ENCODE results near the gene CACNA2D3. TPM values are rescaled to one million over a fixed set of nuclear protein-coding genes. Genes with fewer than 3 reads are reported as not detected.

CACNA2D3 gene
- total RNA-seq, 2 experiments from 2014 or later, result not detected

DNA sequence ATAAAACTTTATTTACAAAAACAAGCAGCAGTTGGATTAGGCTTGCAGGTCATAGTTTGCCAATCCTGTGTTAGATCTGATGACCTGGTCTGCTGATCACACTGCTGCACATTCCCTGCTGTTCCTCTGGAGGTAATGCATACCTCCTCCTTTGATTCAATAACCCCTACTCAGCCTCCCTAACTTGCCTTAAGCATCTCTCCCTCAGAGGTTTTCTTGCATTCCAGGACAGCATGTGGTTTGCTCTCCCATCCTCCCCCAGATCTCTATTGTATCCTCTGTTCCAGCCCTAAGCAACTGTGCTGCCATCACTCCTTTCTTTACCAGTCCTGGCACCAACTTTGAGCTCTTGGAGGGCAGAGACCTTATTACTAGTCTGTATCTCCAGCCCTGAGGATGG lies 63.4 kb downstream of the CACNA2D3 start:
- no TSS peak for BruUV-seq (replicated peaks)
- TF ChIP-seq CTCF (conservative IDR thresholded peaks at IDR 0.05; ENCODE audit: low read length) (no peak), EZH2phosphoT487 (IDR thresholded peaks at IDR 0.05; ENCODE audit: borderline replicate concordance, low read depth, low read length) (no peak)
- no peaks in the 10 kb centered on the region for H3K36me3 ChIP-seq (ENCODE audit: insufficient read depth, low read length)
- no peaks in the 10 kb centered on the region for H3K4me1 ChIP-seq (ENCODE audit: insufficient read depth, low read length, poor library complexity, severe bottlenecking)
- CTCF ChIA-PET (ENCODE audit: unreplicated experiment), result no interaction called here
- no peak overlapping the region for H3K4me2 ChIP-seq (ENCODE audit: low read length)
- no peak overlapping the region for H3K27ac ChIP-seq (ENCODE audit: low read depth, low read length, poor library complexity, severe bottlenecking)
- H3K9me2 ChIP-seq (ENCODE audit: insufficient read depth, low read length), result no peaks in the 10 kb centered on the region
- DNase-seq (ENCODE audit: low spot score), result no peak
- intact Hi-C loops (cut with micrococcal nuclease; ENCODE audit: unreplicated experiment), result no loop called here
- H3K79me2 ChIP-seq (ENCODE audit: insufficient read depth, low read depth, low read length), result no peaks in the 10 kb centered on the region
- no peaks in the 10 kb centered on the region for H3K9me3 ChIP-seq (ENCODE audit: low read length)
- POLR2A ChIA-PET, result no interaction called here
- no peak overlapping the region for H3K4me3 ChIP-seq (ENCODE audit: low read depth, low read length, poor library complexity, severe bottlenecking)
- H2AFZ ChIP-seq (ENCODE audit: low read length), result no peak overlapping the region
- no peaks in the 10 kb centered on the region for H4K20me1 ChIP-seq (ENCODE audit: insufficient read depth, low read length)

GRCh38 chr3:54188176-54188791 lies 65.9 kb downstream of the CACNA2D3 start:
- intact Hi-C loops (cut with micrococcal nuclease; ENCODE audit: unreplicated experiment), result no loop called here
- POLR2A ChIA-PET, result no interaction called here
- H4K20me1 ChIP-seq (ENCODE audit: insufficient read depth, low read length), result no peaks in the 10 kb centered on the region
- no peaks in the 10 kb centered on the region for H3K36me3 ChIP-seq (ENCODE audit: insufficient read depth, low read length)
- H2AFZ ChIP-seq (ENCODE audit: low read length), result no peak overlapping the region
- TF ChIP-seq EZH2phosphoT487 (IDR thresholded peaks at IDR 0.05; ENCODE audit: borderline replicate concordance, low read depth, low read length) (no peak), CTCF (conservative IDR thresholded peaks at IDR 0.05; ENCODE audit: low read length) (no peak)
- H3K27ac ChIP-seq (ENCODE audit: low read depth, low read length, poor library complexity, severe bottlenecking), result no peak overlapping the region
- H3K4me1 ChIP-seq (ENCODE audit: insufficient read depth, low read length, poor library complexity, severe bottlenecking), result no peaks in the 10 kb centered on the region
- H3K4me3 ChIP-seq (ENCODE audit: low read depth, low read length, poor library complexity, severe bottlenecking), result no peak overlapping the region
- BruUV-seq (replicated peaks), result no TSS peak
- peak; percentile 57 for DNase-seq (ENCODE audit: low spot score)
- no peaks in the 10 kb centered on the region for H3K79me2 ChIP-seq (ENCODE audit: insufficient read depth, low read depth, low read length)
- CTCF ChIA-PET (ENCODE audit: unreplicated experiment), result no interaction called here
- H3K4me2 ChIP-seq (ENCODE audit: low read length), result no peak overlapping the region
- no peaks in the 10 kb centered on the region for H3K9me2 ChIP-seq (ENCODE audit: insufficient read depth, low read length)
- no peaks in the 10 kb centered on the region for H3K9me3 ChIP-seq (ENCODE audit: low read length)

DNA sequence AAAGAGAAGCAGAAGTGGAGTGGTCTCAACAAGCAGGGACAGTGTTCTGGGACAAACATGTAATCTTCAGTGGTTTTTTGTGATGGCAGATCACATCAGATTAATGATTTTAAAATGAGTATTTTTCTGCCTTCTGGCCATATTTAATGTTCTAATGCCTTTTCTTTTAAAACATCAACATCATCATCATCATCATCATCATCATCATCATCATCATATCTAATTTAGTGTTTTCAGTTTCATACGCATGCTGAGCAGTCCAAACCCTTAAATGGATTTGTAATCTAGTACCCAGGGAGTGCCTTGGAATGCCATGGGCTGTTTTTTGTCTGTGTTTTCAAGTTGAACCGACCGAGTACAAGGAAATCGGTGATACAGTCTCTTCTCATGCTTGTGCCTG lies 68.9 kb downstream of the CACNA2D3 start:
- ChIA-PET POLR2A (interaction anchor here (0.7 kb wide), 1 partner anchor 38 kb away, joined by 3 read pairs; no protein-coding TSS in a partner anchor), CTCF (ENCODE audit: unreplicated experiment) (no interaction called here)
- Histone ChIP-seq H2AFZ (ENCODE audit: low read length) (no peak overlapping the region), H3K4me3 (ENCODE audit: low read depth, low read length, poor library complexity, severe bottlenecking) (no peak overlapping the region), H3K79me2 (ENCODE audit: insufficient read depth, low read depth, low read length) (no peaks in the 10 kb centered on the region), H3K4me2 (ENCODE audit: low read length) (no peak overlapping the region), H3K27ac (ENCODE audit: low read depth, low read length, poor library complexity, severe bottlenecking) (no peak overlapping the region), H4K20me1 (ENCODE audit: insufficient read depth, low read length) (no peaks in the 10 kb centered on the region), H3K4me1 (ENCODE audit: insufficient read depth, low read length, poor library complexity, severe bottlenecking) (no peaks in the 10 kb centered on the region), H3K9me3 (ENCODE audit: low read length) (no peaks in the 10 kb centered on the region), H3K36me3 (ENCODE audit: insufficient read depth, low read length) (no peaks in the 10 kb centered on the region), H3K9me2 (ENCODE audit: insufficient read depth, low read length) (no peaks in the 10 kb centered on the region)
- no peak for DNase-seq (ENCODE audit: low spot score)
- TF ChIP-seq CTCF (conservative IDR thresholded peaks at IDR 0.05; ENCODE audit: low read length) (no peak), EZH2phosphoT487 (IDR thresholded peaks at IDR 0.05; ENCODE audit: borderline replicate concordance, low read depth, low read length) (no peak)
- BruUV-seq (replicated peaks), result no TSS peak
- intact Hi-C loops (cut with micrococcal nuclease; ENCODE audit: unreplicated experiment), result no loop called here
